TTC549 (cell line): ENCODE measurements around the gene TMEM121B.

Source experiments
- FAIRE-seq: peaks from 2 replicates; lab custom pipeline; 2012; peaks lifted over from hg19 to GRCh38; lab: Jason Lieb, UNC

Gene TMEM121B

GRCh38 chr22:17109976-17110375 lies 11.2 kb downstream of the TMEM121B start:
- no peak for FAIRE-seq

- no peak for FAIRE-seq
Measured at GRCh38 chr22:17109113-17109865, 11.9 kb downstream of the TMEM121B start.

GRCh38 chr22:17108256-17109112 lies 12.7 kb downstream of the TMEM121B start:
- FAIRE-seq: no peak

GRCh38 chr22:17107547-17107810 lies 13.7 kb downstream of the TMEM121B start:
- no peak for FAIRE-seq

- no peak for FAIRE-seq
Measured at GRCh38 chr22:17106785-17107546, 14.2 kb downstream of the TMEM121B start.

GRCh38 chr22:17106161-17106784 lies 14.9 kb downstream of the TMEM121B start:
- no peak for FAIRE-seq

- FAIRE-seq: no peak
Measured at GRCh38 chr22:17105143-17106129, 15.7 kb downstream of the TMEM121B start.

- no peak for FAIRE-seq
Measured at GRCh38 chr22:17104336-17104935, 16.7 kb downstream of the TMEM121B start.

GRCh38 chr22:17103351-17103750 lies 17.8 kb downstream of the TMEM121B start:
- no peak for FAIRE-seq

- FAIRE-seq: no peak
Measured at GRCh38 chr22:17102297-17102667, 18.9 kb downstream of the TMEM121B start.

GRCh38 chr22:17101475-17102296 lies 19.5 kb downstream of the TMEM121B start:
- no peak for FAIRE-seq

GRCh38 chr22:17100621-17101020 lies 20.5 kb downstream of the TMEM121B start:
- FAIRE-seq: no peak

- FAIRE-seq: no peak
Measured at GRCh38 chr22:17098379-17098819, 22.8 kb downstream of the TMEM121B start.

GRCh38 chr22:17097701-17098100 lies 23.5 kb downstream of the TMEM121B start:
- no peak for FAIRE-seq

- FAIRE-seq: no peak
Measured at GRCh38 chr22:17097062-17097461, 24.1 kb downstream of the TMEM121B start.

- FAIRE-seq: no peak
Measured at GRCh38 chr22:17096071-17096470, 25.1 kb downstream of the TMEM121B start.

- no peak for FAIRE-seq
Measured at GRCh38 chr22:17095538-17095937, 25.6 kb downstream of the TMEM121B start.

- no peak for FAIRE-seq
Measured at GRCh38 chr22:17093081-17093480, 28.1 kb downstream of the TMEM121B start.

- FAIRE-seq: no peak
Measured at GRCh38 chr22:17091851-17092250, 29.3 kb downstream of the TMEM121B start.

GRCh38 chr22:17090550-17090949 lies 30.6 kb downstream of the TMEM121B start:
- FAIRE-seq: no peak
